CD4-positive, alpha-beta T cell treated with Interleukin-17A for 1 hour (primary cell): ENCODE data around the gene HBA1.
"Not testable (repeated sequence)": the region's sequence is repeated elsewhere in the genome, so short reads cannot be mapped to it uniquely, and the experiment has no call there.

ENCODE experiments used
- DNase-seq: peaks from one replicate; pipeline ENCODE4 v3.0.0-alpha.2; 2020

The HBA1 gene

DNA sequence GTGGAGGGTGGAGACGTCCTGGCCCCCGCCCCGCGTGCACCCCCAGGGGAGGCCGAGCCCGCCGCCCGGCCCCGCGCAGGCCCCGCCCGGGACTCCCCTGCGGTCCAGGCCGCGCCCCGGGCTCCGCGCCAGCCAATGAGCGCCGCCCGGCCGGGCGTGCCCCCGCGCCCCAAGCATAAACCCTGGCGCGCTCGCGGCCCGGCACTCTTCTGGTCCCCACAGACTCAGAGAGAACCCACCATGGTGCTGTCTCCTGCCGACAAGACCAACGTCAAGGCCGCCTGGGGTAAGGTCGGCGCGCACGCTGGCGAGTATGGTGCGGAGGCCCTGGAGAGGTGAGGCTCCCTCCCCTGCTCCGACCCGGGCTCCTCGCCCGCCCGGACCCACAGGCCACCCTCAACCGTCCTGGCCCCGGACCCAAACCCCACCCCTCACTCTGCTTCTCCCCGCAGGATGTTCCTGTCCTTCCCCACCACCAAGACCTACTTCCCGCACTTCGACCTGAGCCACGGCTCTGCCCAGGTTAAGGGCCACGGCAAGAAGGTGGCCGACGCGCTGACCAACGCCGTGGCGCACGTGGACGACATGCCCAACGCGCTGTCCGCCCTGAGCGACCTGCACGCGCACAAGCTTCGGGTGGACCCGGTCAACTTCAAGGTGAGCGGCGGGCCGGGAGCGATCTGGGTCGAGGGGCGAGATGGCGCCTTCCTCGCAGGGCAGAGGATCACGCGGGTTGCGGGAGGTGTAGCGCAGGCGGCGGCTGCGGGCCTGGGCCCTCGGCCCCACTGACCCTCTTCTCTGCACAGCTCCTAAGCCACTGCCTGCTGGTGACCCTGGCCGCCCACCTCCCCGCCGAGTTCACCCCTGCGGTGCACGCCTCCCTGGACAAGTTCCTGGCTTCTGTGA, at the start of gene HBA1:
Gene HBA1, plus strand, starts transcription at position 204 of the 906 bp plus-strand sequence. Its CDS starts 37 bp downstream, at position 241.
- not testable (repeated sequence) for DNase-seq

DNA sequence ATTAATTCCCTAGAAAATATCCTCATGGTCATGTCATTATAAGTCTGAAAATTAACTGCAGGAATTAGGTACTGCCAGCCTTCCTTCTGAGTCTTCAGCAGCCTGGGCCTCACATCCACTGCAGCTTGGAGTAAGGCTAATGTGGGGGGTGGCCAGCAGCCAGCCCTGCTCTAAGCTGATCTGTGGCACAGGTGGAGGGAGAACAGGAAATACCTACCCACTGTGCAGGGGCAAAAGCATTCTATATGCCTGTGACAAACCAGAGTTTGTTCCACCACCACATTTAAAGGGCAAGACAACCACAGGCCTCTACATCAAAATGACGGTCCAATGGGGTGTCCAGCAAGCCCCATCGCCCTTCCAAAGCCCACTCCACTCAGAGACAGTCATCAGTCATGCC, 47.4 kb upstream of the HBA1 start:
- no peak for DNase-seq

DNA sequence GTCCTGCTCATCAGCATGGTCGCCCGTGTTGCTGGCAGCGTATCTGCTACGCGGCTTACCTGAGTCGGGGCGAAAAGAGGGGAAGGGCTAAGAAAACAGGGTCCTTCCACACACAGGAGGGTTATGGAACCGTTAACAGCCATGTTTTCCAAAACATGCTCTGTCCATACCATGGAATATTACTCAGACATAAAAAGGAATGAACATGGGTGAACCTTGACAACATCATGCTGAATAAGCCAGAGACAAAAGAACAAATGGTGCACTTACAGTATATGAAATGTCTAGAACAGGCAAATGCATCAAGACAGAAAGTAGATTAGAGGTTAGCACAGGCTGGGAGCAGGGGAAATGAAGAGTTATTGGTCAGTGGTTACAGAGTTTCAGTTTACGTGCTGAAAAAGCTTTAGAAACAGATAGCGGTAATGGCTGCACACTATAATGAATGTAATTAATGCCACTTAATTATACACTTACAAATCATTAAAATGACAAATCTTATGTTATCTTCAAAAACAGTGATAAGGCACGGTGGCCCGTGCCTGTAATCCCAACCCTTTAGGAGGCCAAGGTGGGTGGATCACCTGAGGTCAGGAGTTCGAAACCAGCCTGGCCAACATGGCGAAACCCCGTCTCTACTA, 45.8 kb upstream of the HBA1 start:
- no peak for DNase-seq

DNA sequence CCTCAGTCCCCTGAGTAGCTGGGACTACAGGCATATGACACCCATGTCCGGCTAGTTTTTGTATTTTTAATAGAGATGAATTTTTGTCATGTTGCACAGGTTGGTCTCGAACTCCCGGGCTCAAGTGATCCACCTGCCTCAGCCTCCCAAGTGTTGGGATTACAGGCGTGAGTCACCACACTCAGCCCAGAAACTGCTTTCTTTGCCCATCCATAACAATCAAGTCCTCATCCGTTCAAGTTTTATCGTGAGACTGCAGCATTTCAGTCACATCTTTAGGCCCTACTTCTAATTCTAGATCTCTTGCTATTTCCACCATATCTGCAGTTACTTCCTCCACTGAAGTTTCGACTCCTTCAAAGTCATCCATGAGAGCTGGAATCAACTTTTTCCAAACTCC, 44.4 kb upstream of the HBA1 start:
- no peak for DNase-seq

DNA sequence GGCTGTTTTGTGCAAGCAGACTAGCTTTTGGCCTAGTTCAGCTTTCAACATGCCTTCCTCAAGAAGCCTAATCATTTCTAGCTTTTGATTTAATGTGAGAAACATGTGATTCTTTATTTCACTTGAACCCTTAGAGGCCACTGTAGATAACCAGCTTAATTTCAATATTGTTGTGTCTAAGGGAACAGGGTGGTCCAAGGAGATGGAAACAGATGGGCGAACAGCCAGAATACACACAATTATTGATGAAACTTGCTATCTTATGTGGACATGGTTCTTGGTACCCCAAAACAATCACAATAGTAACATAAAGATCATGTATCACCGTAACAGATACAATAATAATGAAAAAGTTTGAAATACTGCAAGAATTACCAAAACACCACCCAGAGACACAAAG, 42.8 kb upstream of the HBA1 start:
- DNase-seq, result no peak

DNA sequence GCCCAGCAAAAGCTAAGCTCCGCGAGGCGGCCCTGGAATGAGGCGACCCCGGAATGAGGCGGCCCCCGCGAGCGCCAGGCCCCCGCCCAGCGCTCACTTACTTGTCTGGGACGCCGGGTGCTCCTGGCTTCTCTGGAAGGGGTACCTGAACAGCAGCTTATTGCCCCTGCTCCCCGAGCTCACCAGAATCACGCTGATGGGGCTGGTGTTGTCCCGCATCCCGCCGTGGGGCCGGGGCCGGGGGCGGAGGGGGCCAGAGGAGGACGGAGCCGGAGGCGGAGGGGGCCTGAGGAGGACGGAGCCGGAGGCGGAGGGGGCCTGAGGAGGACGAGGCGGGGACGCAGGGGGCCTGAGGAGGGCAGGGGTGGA, 38.4 kb upstream of the HBA1 start:
- peak; percentile 21 for DNase-seq

DNA sequence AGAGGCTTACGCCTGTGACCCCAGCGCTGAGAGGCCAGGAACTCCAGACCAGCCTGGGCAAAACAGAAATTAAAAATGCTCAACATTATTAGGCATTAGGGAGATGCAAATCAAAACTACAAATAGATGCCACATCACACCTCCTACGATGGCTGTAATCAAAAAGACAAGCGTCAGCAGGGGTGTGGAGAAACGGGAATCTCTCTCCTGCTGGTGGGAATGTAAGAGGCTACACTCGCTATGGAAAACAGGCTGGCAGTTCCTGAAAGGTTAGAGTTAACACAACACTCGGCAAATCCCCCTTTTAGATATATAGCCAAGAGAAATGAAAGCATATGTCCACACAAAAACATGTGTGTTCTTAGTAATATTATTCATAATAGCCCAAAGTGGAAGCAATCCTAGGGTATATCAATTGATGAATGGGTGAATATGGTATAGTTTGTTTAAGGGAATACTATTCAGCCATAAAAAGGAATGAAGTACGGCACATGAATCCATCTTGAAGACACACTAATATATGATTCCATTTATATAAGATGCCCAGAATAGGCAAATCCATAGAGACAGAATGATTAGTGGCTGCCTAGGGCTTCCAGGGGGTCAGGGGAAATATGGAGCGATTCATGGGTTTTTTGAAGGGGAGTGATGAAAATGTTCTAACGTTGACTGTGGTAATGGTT, 36.2 kb upstream of the HBA1 start:
- DNase-seq, result no peak

DNA sequence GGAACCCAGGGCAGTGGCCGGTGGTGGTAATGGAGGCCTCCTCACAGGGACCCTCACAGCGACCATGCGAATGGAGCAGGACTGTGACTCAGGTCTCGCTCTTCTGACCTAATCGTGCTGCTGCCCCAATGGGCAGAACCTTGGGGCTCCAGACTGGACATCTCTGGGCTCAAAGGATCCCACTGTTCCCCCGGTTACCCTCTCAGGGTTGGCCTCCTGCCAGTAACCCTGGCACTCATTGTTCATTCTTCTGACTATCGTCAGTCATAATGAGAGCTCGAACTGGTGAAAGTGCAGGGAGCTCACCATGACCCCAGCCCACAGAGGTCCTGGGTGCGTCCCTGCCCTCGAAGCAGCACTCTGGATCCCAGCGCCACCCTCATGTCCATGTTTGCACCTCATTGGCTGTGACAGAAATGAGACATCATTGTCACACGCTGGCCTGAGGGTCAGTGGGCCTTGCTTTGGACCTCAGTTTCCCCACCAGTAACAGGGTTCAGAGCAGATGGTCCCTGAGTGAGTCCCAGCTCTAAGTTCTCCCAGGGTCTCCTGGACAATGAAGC, 34.0 kb upstream of the HBA1 start:
- DNase-seq, result no peak

DNA sequence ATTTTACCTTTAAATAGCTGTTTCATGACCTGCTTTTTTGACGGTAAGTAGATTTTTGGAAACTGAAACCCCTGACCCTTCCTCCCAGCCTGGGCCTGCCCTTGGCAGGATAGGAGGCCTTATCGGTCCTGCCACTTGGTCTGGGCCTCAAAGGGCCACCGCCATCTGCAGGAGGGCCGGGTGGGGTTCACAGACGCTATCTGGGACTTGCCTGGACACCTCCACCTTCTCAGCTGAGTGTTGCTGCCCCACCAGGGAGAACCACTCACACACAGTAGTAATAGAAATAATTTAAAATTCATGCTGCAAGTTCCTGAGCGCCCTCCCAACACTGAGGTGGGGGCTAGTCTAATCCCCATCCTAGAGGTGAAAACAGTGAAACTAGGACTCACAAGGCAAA, 33.4 kb upstream of the HBA1 start:
- no peak for DNase-seq

DNA sequence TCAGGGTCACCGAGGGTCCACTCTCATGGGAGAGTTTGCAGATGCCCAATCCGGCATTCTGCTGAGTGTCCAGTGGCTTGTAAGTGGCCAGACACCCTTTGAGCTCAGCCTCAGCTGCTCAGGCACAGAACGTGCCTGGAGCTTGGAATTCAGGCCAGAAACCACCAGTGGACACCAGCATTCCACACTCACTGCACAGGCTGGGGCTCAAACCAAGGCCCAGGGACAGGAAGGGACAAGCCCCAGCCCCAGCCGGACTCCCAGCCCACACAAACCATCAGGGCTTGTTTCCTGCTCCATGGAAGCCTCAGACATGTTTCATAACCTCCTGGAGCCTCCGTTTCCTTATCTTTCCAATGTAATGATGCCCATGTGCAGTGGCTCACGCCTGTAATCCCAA, 33.0 kb upstream of the HBA1 start:
- DNase-seq, result no peak

DNA sequence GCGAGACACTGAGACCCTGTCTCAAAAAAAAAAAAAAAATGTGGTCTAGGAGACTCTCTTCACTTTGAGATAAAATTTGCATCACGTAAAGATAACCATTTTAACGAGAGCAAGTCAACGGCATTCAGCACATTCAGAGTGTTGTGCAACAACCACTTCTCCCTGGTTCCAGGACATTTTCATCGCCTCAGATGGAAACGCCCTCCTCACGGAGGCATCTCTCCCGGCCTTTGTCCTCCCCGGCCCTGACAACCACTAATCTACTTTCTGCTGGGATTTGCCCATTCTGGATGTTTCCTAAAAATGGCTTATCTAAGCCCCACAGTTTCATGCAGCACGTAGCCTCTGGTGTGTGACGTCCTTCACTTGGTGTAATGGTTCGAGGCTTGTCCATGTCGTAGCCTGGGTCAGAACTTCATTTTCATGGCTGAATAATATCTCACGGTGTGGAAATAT, 31.7 kb upstream of the HBA1 start:
- no peak for DNase-seq

DNA sequence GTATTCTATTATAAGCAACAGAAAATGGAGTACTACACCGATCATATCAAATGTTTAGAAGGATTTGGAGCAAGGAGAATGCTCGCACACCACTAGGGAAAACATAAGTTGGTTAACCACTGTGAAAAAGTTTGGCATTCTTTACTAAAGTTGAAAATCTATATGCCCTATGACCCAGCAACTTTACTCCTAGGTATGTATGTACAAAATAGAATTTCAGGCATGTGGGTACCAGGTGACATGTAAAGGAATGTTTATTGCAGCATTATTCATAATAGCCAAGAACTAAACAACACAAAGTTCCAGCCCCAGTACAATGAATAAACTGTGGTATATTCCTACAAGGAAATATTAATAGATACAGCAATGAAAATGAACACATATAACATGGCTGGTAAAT, 29.8 kb upstream of the HBA1 start:
- DNase-seq, result no peak

DNA sequence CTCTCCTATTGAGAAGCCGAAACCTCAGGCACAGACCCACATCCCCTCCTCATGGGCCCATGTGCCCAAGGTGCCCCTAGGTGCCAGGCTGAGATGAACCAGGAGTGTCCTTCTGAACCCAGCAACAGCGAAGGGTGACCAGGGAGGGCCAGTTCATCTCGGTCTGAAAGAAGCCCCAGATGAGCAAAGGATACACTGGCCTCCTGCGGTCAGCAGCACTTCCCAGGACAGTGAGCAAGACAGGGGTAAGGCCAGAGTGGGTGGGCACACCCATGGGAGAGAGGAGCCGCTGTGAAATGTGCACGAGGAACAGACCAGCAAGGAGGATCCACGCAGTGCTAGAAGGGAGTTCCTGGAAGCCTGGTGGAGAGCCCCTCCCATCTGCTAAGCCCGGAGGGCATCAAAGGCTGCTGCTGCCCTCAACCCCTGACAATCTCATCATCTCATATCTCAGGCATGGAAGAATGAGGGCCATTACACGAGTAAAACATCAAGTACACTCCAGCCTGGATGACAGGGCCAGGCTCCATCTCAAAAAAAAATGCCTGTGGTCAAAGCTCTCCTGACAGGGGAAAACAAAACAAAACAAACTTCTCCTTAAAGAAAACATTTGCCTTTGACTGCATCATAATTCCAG, 27.3 kb upstream of the HBA1 start:
- DNase-seq, result no peak

DNA sequence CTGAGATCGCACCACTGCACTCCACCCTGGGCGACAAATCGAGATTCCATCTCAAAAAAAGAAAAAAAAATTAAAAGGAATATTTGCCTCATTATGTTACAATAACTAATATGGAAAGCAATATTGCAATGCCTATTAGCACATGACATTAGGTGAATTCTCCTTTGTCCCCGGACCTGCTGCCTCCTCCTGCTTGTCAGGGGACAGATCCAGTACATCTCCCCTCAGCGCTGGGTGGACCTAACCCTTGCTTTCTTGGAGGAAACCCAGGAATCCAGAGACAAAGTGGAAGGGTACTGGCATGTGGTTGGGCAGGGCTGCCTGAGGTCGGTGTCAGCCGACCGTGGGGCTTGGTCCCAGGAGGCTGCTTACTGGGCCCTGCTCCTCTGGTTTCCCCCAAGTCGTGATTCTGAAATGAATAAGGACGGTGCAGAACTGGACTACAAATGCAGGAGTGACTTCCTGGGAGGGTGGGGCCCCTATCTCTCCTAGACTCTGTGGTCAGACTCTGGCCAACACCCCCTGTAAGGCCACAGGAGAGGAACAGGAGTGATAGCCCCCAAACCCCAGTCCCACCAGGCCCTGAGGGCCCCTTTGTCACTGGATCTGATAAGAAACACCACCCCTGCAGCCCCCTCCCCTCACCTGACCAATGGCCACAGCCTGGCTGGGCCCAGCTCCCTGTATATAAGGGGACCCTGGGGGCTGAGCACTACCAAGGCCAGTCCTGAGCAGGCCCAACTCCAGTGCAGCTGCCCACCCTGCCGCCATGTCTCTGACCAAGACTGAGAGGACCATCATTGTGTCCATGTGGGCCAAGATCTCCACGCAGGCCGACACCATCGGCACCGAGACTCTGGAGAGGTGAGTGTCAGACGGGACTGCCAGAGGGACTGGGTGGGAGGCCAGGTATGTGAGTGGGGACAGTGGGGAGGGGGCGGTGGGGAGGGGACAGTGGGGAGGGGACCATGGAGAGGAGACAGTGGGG, 24.0 kb upstream of the HBA1 start, which contains the start of gene HBZ:
Gene HBZ, plus strand, starts transcription at position 504 of the 988 bp plus-strand sequence. Its CDS starts 266 bp downstream, at position 770.
- DNase-seq, result no peak

DNA sequence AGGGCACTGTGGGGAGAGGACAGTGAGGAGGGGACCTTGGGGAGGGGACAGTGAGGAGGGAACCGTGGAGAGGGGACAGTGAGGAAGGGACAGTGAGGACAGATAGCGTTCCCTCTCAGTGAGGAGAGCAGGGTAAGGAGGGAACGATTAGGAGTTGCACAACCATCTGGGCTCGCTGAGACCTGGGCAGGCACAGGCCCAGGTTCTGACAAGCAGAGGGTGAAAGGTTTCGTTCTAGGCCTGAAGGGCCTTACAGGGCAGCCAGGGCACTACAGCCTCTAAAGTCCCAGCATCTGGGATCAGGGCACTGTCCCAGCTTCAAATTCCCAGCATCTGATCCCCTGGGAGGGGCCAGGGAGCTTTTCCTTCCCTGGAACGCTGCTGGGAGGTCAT, 23.4 kb upstream of the HBA1 start:
- not testable (repeated sequence) for DNase-seq

DNA sequence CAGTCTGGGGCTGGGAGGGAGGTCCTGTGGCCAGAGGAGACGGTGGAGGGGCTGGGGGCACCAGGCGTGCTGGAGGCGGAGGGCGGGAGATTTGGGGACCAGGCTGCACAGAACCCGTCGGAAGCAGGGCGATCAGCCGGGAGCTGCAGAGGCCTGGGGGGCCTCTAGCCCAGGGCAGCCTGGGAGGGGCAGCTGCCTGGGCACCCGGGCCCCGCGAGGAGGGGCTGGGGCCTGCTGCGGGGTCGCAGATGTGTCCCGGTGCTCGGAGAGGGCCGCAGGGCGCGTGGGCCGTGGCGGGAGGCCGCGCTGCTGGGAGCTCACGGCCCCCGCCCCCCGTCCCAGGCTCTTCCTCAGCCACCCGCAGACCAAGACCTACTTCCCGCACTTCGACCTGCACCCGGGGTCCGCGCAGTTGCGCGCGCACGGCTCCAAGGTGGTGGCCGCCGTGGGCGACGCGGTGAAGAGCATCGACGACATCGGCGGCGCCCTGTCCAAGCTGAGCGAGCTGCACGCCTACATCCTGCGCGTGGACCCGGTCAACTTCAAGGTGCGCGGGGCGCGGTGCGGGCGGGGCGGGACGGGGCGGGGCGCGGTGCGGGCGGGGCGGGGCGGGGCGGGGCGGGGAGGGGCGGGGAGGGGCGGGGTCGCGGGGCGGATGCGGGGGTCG, 22.8 kb upstream of the HBA1 start:
- DNase-seq, result not testable (repeated sequence)

DNA sequence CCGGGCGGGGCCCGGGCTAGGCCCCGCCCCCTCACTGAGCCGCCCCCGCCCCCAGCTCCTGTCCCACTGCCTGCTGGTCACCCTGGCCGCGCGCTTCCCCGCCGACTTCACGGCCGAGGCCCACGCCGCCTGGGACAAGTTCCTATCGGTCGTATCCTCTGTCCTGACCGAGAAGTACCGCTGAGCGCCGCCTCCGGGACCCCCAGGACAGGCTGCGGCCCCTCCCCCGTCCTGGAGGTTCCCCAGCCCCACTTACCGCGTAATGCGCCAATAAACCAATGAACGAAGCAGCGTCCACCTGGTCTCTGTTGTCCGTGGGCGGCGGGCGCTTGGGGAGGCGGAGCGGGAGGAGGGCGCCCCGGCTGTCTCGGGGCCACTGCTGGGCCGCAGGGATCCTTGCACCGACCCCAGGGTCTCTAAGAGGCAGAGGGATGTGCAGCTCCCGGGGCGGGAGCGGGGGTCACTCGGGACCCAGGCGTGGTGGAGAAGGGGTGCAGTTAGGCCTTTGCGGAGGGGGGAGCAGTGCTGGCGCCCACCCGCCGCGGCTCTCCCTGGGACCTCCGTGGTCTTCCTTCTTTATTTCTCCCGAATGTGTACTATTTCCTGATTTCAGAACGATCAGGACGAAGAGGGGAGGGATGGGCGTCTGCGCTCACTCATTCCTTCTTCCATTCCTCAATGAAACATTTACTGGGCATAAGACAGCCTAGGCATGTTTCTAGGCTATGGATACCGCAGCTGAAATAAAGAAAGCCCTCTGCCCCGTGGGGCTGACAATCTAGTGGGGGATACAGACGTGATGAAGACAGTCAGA, 22.1 kb upstream of the HBA1 start:
- DNase-seq, result no peak

DNA sequence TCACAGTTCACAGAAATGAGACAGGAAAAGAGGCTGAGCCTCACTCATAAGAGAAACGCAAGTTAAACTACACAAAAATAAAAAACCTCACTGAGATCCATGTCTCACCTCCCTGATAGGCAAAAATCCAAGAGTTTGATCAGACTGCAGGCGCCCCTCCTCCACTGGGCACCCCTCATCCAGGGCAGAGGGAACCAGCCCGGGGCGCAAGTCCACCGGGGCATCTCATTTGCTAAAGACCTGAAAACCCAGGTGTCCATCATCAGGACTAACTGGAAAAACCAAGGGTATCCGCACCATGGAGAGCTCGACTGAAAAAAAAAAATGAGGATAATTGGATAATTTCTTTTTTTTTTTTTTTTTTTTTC, 21.5 kb upstream of the HBA1 start:
- no peak for DNase-seq

DNA sequence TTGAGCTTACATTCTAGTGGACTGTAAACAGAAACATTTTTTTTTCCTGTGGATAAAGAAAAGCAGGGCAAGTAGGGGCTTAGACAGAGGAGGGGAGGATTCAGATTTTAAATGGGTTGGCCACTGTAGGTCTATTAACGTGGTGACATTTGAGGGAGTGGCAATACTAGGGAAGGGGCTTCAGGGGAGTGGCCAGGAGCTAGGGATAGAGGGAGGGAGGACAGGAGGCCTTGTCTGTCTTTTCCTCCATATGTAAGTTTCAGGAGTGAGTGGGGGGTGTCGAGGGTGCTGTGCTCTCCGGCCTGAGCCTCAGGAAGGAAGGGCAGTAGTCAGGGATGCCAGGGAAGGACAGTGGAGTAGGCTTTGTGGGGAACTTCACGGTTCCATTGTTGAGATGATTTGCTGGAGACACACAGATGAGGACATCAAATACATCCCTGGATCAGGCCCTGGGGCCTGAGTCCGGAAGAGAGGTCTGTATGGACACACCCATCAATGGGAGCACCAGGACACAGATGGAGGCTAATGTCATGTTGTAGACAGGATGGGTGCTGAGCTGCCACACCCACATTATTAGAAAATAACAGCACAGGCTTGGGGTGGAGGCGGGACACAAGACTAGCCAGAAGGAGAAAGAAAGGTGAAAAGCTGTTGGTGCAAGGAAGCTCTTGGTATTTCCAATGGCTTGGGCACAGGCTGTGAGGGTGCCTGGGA, 17.2 kb upstream of the HBA1 start:
- DNase-seq, result no peak
